WTC11 (cell line): ENCODE results near the gene TRIOBP. TPM values are rescaled to one million over a fixed set of nuclear protein-coding genes. Genes with fewer than 3 reads are reported as not detected.
A peak's percentile ranks its signal among the peaks of the same experiment; 100 is the strongest.

Experiments
- ATAC-seq: fragments of 200-7000 bp; cut with Tn5 transposase; 2 replicates; pipeline ENCODE4 v1.10.0; 2021; ENCODE audit warnings: mild to moderate bottlenecking, moderate library complexity
- CTCF ChIA-PET: fragments of 300-600 bp; sonication (Branson Sonifier 250); formaldehyde crosslinking; loops from one replicate; lab custom pipeline; 2021; ENCODE audit warnings: antibody characterized with exemption; lab: Charles Lee
- POLR2A ChIA-PET: fragments of 350-600 bp; sonication (Branson Sonifier 250); formaldehyde crosslinking; loops from one replicate; lab custom pipeline; 2021; ENCODE audit warnings: antibody characterized with exemption; lab: Charles Lee
- DNase-seq: peaks from one replicate; pipeline ENCODE4 v3.0.0; 2021; ENCODE audit warnings: low spot score
- H3K27ac Mint-ChIP-seq: 2 replicates; pipeline ENCODE4 v1.8.0; 2021; ENCODE audit warnings: mixed read lengths
- H3K27me3 Mint-ChIP-seq: 2 replicates; pipeline ENCODE4 v1.8.0; 2021; ENCODE audit warnings: low read depth, mild to moderate bottlenecking, moderate library complexity, mixed read lengths
- H3K36me3 Mint-ChIP-seq: 2 replicates; pipeline ENCODE4 v1.8.0; 2021; ENCODE audit warnings: mixed read lengths
- H3K4me1 Mint-ChIP-seq: 2 replicates; pipeline ENCODE4 v1.8.0; 2022; ENCODE audit warnings: mixed read lengths
- H3K4me3 Mint-ChIP-seq: 2 replicates; pipeline ENCODE4 v1.8.0; 2021; ENCODE audit warnings: mild to moderate bottlenecking, moderate library complexity, mixed read lengths
- H3K9me3 Mint-ChIP-seq: 2 replicates; pipeline ENCODE4 v1.8.0; 2021; ENCODE audit warnings: mixed read lengths
- ARID4B ChIP-seq: sonication (generic); formaldehyde crosslinking; IDR thresholded peaks from 2 replicates; pipeline ENCODE4 v1.8.0; 2023; ENCODE audit warnings: missing genetic modification reagents, mild to moderate bottlenecking, borderline replicate concordance
- CBFB ChIP-seq: sonication (generic); formaldehyde crosslinking; IDR thresholded peaks from 2 replicates; pipeline ENCODE4 v1.8.1; 2022; ENCODE audit warnings: mild to moderate bottlenecking, low read depth, missing genetic modification reagents
- CDX4 ChIP-seq: fragments of 250-450 bp; sonication (Bioruptor Pico); IDR thresholded peaks from 2 replicates; pipeline ENCODE4 v1.9.0; 2021; ENCODE audit warnings: moderate library complexity, mild to moderate bottlenecking, inconsistent platforms, borderline replicate concordance
- E2F5 ChIP-seq: sonication (generic); formaldehyde crosslinking; IDR thresholded peaks from 2 replicates; pipeline ENCODE4 v1.8.1; 2022; ENCODE audit warnings: mild to moderate bottlenecking, moderate library complexity, missing genetic modification reagents
- ELF4 ChIP-seq: sonication (generic); formaldehyde crosslinking; IDR thresholded peaks from 2 replicates; pipeline ENCODE4 v1.8.1; 2022; ENCODE audit warnings: low read depth, mild to moderate bottlenecking, moderate library complexity, missing genetic modification reagents
- GRHL2 ChIP-seq: fragments of 250-450 bp; sonication (Bioruptor Pico); IDR thresholded peaks from 2 replicates; pipeline ENCODE4 v1.8.0; 2022; ENCODE audit warnings: mild to moderate bottlenecking, moderate library complexity; ENCODE audit not compliant: insufficient replicate concordance, severe bottlenecking
- OVOL2 ChIP-seq: fragments of 250-450 bp; sonication (Bioruptor Pico); IDR thresholded peaks from 2 replicates; pipeline ENCODE4 v1.9.0; 2021; ENCODE audit warnings: mild to moderate bottlenecking, borderline replicate concordance
- PRRX2 ChIP-seq: fragments of 250-450 bp; sonication (Bioruptor Pico); IDR thresholded peaks from 2 replicates; pipeline ENCODE4 v1.8.0; 2021; ENCODE audit warnings: mild to moderate bottlenecking
- RORB ChIP-seq: fragments of 250-450 bp; sonication (Bioruptor Pico); IDR thresholded peaks from 2 replicates; pipeline ENCODE4 v1.9.0; 2021; ENCODE audit warnings: mild to moderate bottlenecking
- SMAD3 ChIP-seq: sonication (generic); formaldehyde crosslinking; IDR thresholded peaks from 2 replicates; pipeline ENCODE4 v1.8.0; 2022; ENCODE audit warnings: missing genetic modification reagents, mild to moderate bottlenecking, borderline replicate concordance
- total RNA-seq: library from RNA; stranded (reverse); gene quantifications from 3 replicates; pipeline ENCODE4 v1.2.3, GENCODE V29; 2021
- TF ChIP-seq, protein P1 (sequence below): sonication (generic); formaldehyde crosslinking; IDR thresholded peaks from 2 replicates; pipeline ENCODE4 v1.8.0; 2022; ENCODE audit warnings: mild to moderate bottlenecking, missing genetic modification reagents
- TF ChIP-seq, protein P2 (sequence below): sonication (generic); formaldehyde crosslinking; IDR thresholded peaks from 2 replicates; pipeline ENCODE4 v1.8.1; 2023; ENCODE audit warnings: mild to moderate bottlenecking, missing genetic modification reagents
- TF ChIP-seq, protein P3 (sequence below): sonication (generic); formaldehyde crosslinking; IDR thresholded peaks from 2 replicates; pipeline ENCODE4 v1.8.1; 2023; ENCODE audit warnings: mild to moderate bottlenecking, missing genetic modification reagents, borderline replicate concordance
- TF ChIP-seq, protein P4 (sequence below): fragments of 250-450 bp; sonication (Bioruptor Pico); conservative IDR thresholded peaks from 2 replicates; pipeline ENCODE4 v1.9.0; 2021; ENCODE audit warnings: mild to moderate bottlenecking
- TF ChIP-seq, protein P5 (sequence below): fragments of 250-450 bp; sonication (Bioruptor Pico); IDR thresholded peaks from 2 replicates; pipeline ENCODE4 v1.9.0; 2021; ENCODE audit warnings: mild to moderate bottlenecking

TRIOBP gene
- total RNA-seq, 1 experiment from 2014 or later, result 54.0 TPM

DNA sequence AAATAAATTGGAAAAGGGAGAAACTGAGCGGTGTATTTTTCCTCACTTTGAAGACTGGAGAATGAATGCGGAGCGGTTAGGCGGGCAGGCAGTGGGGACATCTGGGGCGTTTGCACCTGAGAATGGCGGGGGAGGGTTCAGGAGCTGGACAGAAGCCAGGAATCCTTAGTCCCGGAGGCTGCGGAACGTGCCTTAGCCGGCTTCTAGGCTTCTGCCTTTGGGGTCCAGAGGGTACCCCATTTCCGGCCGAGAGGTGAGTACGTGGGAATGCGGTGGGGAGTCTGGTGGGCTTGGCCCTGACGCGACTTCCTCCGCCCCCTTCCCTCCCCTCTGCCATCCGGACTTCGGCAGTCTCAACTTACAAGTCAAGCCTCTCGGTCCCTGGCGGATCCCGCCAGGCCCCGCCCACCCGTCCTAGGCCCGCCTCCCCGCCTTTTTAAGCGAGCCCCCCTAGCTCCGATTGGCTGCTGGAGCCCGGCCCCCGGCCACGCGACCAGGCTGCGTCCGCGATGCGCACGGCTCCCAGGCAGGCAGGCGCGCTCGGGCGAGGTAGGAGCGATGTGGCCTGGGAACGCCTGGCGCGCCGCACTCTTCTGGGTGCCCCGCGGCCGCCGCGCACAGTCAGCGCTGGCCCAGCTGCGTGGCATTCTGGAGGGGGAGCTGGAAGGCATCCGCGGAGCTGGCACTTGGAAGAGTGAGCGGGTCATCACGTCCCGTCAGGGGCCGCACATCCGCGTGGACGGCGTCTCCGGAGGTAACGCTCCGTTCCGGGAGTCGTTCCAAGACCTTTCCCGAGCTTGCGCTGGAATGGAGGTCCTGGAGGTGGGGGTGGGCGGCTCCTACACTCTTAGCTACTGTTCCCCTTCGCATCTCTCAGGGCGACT is 110.8 kb downstream of the TRIOBP start, which contains the start of gene GCAT:
TSS of gene GCAT (plus strand) at position 525 of the 884 bp plus-strand sequence. CDS start at position 559, 34 bp downstream.
- H3K36me3 Mint-ChIP-seq, result no peaks in the 10 kb centered on the region
- H3K9me3 Mint-ChIP-seq, result no peaks in the 10 kb centered on the region
- peaks cover 41% of the 10 kb centered on the region for H3K4me1 Mint-ChIP-seq
- DNase-seq (peak; percentile 98), ATAC-seq (peak; percentile 87)
- ChIA-PET CTCF (interaction anchor here (0.6 to 4.0 kb wide), 21 partner anchors 11 to 374 kb away, joined by 3 to 79 read pairs (median 4); partner anchors contain the start of genes ANKRD54 and GALR3), POLR2A (interaction anchor here (0.6 to 3.3 kb wide), 9 partner anchors 11 to 1372 kb away, joined by 3 to 42 read pairs (median 4); partner anchors contain the start of gene ANKRD54)
- peaks cover 59% of the 10 kb centered on the region for H3K27me3 Mint-ChIP-seq
- H3K4me3 Mint-ChIP-seq, result peak within 1 kb of the TSS; percentile 84
- no peak within 1 kb of the TSS for H3K27ac Mint-ChIP-seq
- TF ChIP-seq PRRX2 (0 out of 2 replicates have a peak, but pooled peaks have one; percentile 26), CDX4 (CRISPR knock-in tag) (no peak), ARID4B (peak; percentile 80; the same call in 1 of the 2 replicates), RORB (CRISPR knock-in tag) (no peak), E2F5 (peak; percentile 90), SMAD3 (CRISPR knock-in tag) (peak; percentile 89; the same call in 1 of the 2 replicates), ELF4 (CRISPR knock-in tag) (no peak), OVOL2 (CRISPR knock-in tag) (no peak), GRHL2 (CRISPR knock-in tag) (no peak), CBFB (CRISPR knock-in tag) (no peak)
- TF ChIP-seq, protein P1, sequence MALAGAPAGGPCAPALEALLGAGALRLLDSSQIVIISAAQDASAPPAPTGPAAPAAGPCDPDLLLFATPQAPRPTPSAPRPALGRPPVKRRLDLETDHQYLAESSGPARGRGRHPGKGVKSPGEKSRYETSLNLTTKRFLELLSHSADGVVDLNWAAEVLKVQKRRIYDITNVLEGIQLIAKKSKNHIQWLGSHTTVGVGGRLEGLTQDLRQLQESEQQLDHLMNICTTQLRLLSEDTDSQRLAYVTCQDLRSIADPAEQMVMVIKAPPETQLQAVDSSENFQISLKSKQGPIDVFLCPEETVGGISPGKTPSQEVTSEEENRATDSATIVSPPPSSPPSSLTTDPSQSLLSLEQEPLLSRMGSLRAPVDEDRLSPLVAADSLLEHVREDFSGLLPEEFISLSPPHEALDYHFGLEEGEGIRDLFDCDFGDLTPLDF (CRISPR knock-in tag), result no peak
- TF ChIP-seq, protein P2, sequence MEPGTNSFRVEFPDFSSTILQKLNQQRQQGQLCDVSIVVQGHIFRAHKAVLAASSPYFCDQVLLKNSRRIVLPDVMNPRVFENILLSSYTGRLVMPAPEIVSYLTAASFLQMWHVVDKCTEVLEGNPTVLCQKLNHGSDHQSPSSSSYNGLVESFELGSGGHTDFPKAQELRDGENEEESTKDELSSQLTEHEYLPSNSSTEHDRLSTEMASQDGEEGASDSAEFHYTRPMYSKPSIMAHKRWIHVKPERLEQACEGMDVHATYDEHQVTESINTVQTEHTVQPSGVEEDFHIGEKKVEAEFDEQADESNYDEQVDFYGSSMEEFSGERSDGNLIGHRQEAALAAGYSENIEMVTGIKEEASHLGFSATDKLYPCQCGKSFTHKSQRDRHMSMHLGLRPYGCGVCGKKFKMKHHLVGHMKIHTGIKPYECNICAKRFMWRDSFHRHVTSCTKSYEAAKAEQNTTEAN (CRISPR knock-in tag), result no peak
- TF ChIP-seq, protein P3, sequence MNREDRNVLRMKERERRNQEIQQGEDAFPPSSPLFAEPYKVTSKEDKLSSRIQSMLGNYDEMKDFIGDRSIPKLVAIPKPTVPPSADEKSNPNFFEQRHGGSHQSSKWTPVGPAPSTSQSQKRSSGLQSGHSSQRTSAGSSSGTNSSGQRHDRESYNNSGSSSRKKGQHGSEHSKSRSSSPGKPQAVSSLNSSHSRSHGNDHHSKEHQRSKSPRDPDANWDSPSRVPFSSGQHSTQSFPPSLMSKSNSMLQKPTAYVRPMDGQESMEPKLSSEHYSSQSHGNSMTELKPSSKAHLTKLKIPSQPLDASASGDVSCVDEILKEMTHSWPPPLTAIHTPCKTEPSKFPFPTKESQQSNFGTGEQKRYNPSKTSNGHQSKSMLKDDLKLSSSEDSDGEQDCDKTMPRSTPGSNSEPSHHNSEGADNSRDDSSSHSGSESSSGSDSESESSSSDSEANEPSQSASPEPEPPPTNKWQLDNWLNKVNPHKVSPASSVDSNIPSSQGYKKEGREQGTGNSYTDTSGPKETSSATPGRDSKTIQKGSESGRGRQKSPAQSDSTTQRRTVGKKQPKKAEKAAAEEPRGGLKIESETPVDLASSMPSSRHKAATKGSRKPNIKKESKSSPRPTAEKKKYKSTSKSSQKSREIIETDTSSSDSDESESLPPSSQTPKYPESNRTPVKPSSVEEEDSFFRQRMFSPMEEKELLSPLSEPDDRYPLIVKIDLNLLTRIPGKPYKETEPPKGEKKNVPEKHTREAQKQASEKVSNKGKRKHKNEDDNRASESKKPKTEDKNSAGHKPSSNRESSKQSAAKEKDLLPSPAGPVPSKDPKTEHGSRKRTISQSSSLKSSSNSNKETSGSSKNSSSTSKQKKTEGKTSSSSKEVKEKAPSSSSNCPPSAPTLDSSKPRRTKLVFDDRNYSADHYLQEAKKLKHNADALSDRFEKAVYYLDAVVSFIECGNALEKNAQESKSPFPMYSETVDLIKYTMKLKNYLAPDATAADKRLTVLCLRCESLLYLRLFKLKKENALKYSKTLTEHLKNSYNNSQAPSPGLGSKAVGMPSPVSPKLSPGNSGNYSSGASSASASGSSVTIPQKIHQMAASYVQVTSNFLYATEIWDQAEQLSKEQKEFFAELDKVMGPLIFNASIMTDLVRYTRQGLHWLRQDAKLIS (CRISPR knock-in tag), result no peak
- TF ChIP-seq, protein P4, sequence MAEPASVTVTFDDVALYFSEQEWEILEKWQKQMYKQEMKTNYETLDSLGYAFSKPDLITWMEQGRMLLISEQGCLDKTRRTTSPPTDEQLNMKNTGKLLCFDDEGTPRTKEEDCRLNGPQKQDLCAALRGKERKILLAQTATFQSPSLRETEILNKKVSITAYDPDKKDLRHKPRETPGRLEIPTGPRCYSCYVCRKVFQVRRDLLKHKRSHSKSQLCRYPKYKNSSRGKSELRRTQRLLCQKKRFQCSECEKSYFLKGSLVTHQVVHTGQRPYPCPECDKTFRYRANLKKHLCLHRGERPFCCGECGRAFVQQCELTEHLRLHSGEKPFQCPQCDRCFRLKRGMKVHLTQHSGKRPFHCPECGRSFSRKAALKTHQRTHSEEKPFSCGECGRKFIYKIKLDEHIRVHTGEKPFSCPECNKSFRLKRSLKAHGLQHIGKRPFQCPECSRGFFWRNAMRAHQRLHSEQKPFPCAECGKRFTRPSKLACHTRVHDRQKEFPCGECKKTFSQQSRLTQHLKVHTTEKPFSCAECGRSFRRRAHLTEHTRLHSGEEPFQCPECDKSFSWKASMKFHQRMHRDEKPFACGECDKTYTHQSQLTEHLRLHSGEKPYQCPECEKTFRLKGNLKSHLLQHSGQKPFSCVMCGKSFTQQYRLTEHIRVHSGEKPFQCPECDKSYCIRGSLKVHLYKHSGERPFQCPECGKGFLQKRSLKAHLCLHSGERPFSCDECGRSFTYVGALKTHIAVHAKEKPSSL (CRISPR knock-in tag), result no peak
- TF ChIP-seq, protein P5, sequence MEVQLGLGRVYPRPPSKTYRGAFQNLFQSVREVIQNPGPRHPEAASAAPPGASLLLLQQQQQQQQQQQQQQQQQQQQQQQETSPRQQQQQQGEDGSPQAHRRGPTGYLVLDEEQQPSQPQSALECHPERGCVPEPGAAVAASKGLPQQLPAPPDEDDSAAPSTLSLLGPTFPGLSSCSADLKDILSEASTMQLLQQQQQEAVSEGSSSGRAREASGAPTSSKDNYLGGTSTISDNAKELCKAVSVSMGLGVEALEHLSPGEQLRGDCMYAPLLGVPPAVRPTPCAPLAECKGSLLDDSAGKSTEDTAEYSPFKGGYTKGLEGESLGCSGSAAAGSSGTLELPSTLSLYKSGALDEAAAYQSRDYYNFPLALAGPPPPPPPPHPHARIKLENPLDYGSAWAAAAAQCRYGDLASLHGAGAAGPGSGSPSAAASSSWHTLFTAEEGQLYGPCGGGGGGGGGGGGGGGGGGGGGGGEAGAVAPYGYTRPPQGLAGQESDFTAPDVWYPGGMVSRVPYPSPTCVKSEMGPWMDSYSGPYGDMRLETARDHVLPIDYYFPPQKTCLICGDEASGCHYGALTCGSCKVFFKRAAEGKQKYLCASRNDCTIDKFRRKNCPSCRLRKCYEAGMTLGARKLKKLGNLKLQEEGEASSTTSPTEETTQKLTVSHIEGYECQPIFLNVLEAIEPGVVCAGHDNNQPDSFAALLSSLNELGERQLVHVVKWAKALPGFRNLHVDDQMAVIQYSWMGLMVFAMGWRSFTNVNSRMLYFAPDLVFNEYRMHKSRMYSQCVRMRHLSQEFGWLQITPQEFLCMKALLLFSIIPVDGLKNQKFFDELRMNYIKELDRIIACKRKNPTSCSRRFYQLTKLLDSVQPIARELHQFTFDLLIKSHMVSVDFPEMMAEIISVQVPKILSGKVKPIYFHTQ, result no peak
